GM18520 (cell line): ENCODE results near the gene HIF1AN.
"Not testable (repeated sequence)": the region's sequence is repeated elsewhere in the genome, so short reads cannot be mapped to it uniquely, and the experiment has no call there.

Experiments used
- ATAC-seq: cut with Tn5 transposase; IDR thresholded peaks from one replicate; pipeline ENCODE4 v1.9.1; 2021; ENCODE audit not compliant: unreplicated experiment

Gene HIF1AN

GRCh38 chr10:100565206-100565985 is 29.7 kb downstream of the HIF1AN start:
- ATAC-seq: no peak

GRCh38 chr10:100566561-100566960 is 30.8 kb downstream of the HIF1AN start:
- no peak for ATAC-seq

- ATAC-seq: no peak
Measured at GRCh38 chr10:100567249-100567648, 31.5 kb downstream of the HIF1AN start.

GRCh38 chr10:100567826-100568225 is 32.1 kb downstream of the HIF1AN start:
- ATAC-seq: no peak

- no peak for ATAC-seq
Measured at GRCh38 chr10:100568912-100569311, 33.2 kb downstream of the HIF1AN start.

GRCh38 chr10:100569687-100570481 is 34.1 kb downstream of the HIF1AN start:
- no peak for ATAC-seq

GRCh38 chr10:100570506-100570905 is 34.8 kb downstream of the HIF1AN start:
- no peak for ATAC-seq

GRCh38 chr10:100571084-100571856 is 35.5 kb downstream of the HIF1AN start:
- no peak for ATAC-seq

- ATAC-seq: not testable (repeated sequence)
Measured at GRCh38 chr10:100575146-100575545, 39.4 kb downstream of the HIF1AN start.

- no peak for ATAC-seq
Measured at GRCh38 chr10:100575585-100576281, 40.0 kb downstream of the HIF1AN start.

GRCh38 chr10:100576282-100576635 is 40.5 kb downstream of the HIF1AN start:
- no peak for ATAC-seq

GRCh38 chr10:100579261-100580090 is 43.7 kb downstream of the HIF1AN start:
- ATAC-seq: no peak

- ATAC-seq: no peak
Measured at GRCh38 chr10:100586959-100587358, 51.2 kb downstream of the HIF1AN start.

- ATAC-seq: no peak
Measured at GRCh38 chr10:100598166-100598565, 62.4 kb downstream of the HIF1AN start.

- no peak for ATAC-seq
Measured at GRCh38 chr10:100600218-100600617, 64.5 kb downstream of the HIF1AN start.

GRCh38 chr10:100607439-100607838 is 71.7 kb downstream of the HIF1AN start:
- ATAC-seq: no peak
